Right lobe of liver (tissue), 4 donors: ENCODE data around the gene CDX1.

Experiments
- POLR2A ChIP-seq: fragments of 450-650 bp; IDR thresholded peaks from one replicate; pipeline ENCODE4 v1.6.1; 2017; ENCODE audit warnings: antibody characterized with exemption, mild to moderate bottlenecking
- TF ChIP-seq, protein P1 (sequence below), 4 donors: fragments of 200-600 bp in 3 of 4; fragments of 450-650 bp in 1 of 4; IDR thresholded peaks; one replicate each; pipeline versions ENCODE4 v1.5.1 to v1.8.0; 2016 to 2022; ENCODE audit warnings: antibody characterized with exemption in 4 of 4, mild to moderate bottlenecking in 2 of 4
- donor health status: DM: no; HTN: no; CAD: no.
- donor health status: DM: no; HTN: no; CAD: no.
- donor health status: DM: no; HTN: yes; CAD: no.

DNA sequence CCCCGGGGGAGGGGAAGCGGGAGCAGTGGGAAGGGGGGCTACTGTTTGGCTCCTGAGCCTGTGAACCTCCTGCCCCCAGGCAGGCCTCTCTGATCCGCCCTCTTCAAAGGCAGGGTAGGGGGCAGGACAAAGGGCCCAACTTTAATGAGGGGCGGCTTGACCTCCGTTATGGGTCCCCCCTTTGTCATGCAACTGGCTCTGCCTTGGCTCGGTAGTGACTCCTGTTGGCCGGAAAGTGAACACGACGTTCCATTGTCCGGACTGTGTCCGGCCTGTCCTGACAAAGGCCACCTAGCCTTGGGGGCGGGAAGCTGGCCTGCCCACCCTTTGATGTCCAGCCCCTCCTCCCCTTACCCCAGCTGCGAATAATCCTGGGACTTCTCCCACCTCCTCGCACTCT is 1.3 kb downstream of the CDX1 start:
- TF ChIP-seq, protein P1, sequence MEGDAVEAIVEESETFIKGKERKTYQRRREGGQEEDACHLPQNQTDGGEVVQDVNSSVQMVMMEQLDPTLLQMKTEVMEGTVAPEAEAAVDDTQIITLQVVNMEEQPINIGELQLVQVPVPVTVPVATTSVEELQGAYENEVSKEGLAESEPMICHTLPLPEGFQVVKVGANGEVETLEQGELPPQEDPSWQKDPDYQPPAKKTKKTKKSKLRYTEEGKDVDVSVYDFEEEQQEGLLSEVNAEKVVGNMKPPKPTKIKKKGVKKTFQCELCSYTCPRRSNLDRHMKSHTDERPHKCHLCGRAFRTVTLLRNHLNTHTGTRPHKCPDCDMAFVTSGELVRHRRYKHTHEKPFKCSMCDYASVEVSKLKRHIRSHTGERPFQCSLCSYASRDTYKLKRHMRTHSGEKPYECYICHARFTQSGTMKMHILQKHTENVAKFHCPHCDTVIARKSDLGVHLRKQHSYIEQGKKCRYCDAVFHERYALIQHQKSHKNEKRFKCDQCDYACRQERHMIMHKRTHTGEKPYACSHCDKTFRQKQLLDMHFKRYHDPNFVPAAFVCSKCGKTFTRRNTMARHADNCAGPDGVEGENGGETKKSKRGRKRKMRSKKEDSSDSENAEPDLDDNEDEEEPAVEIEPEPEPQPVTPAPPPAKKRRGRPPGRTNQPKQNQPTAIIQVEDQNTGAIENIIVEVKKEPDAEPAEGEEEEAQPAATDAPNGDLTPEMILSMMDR (IDR thresholded peaks at IDR 0.05) = no peak
- TF ChIP-seq POLR2A = no peak
